Fibroblast of mammary gland (primary cell): ENCODE measurements around the gene TAS2R60.
"Not testable (repeated sequence)": the region's sequence is repeated elsewhere in the genome, so short reads cannot be mapped to it uniquely, and the experiment has no call there.

ENCODE experiments used
- DNase-seq: peaks from one replicate; pipeline ENCODE4 v3.0.0-alpha.2; 2010; ENCODE audit warnings: low read depth
- H3K4me3 ChIP-seq: 2 replicates; pipeline ENCODE4 v1.5.1; 2011; ENCODE audit warnings: low read depth, mild to moderate bottlenecking, low read length, moderate library complexity; ENCODE audit not compliant: control insufficient read depth
- CTCF ChIP-seq: conservative IDR thresholded peaks from 2 replicates; pipeline ENCODE4 v1.5.1; 2011; ENCODE audit warnings: low read depth, low read length, inconsistent platforms; ENCODE audit not compliant: control insufficient read depth, insufficient read depth

TAS2R60 gene

GRCh38 chr7:143460271-143460979 is 17.2 kb downstream of the TAS2R60 start:
- DNase-seq = no peak
- H3K4me3 ChIP-seq = no peak overlapping the region
- no peak for TF ChIP-seq CTCF

GRCh38 chr7:143462045-143462444 is 18.8 kb downstream of the TAS2R60 start:
- no peak for DNase-seq
- no peak overlapping the region for H3K4me3 ChIP-seq
- no peak for TF ChIP-seq CTCF

- TF ChIP-seq CTCF = no peak
- DNase-seq = no peak
- H3K4me3 ChIP-seq = no peak overlapping the region
Observed at GRCh38 chr7:143463556-143463955, 20.3 kb downstream of the TAS2R60 start.

GRCh38 chr7:143463957-143464356 is 20.7 kb downstream of the TAS2R60 start:
- H3K4me3 ChIP-seq = no peak overlapping the region
- no peak for TF ChIP-seq CTCF
- no peak for DNase-seq

- TF ChIP-seq CTCF = no peak
- no peak overlapping the region for H3K4me3 ChIP-seq
- no peak for DNase-seq
Observed at GRCh38 chr7:143467724-143468123, 24.5 kb downstream of the TAS2R60 start.

GRCh38 chr7:143472071-143472689 is 28.9 kb downstream of the TAS2R60 start:
- peak; percentile 43 for DNase-seq
- not testable (repeated sequence) for H3K4me3 ChIP-seq

- no peak for TF ChIP-seq CTCF
- no peak within 1 kb of the TSS for H3K4me3 ChIP-seq
- DNase-seq = no peak
Observed at GRCh38 chr7:143477501-143478150, 34.4 kb downstream of the TAS2R60 start, which contains the start of gene TAS2R41. Gene TAS2R41, plus strand, starts transcription at chr7:143477873. Its CDS starts 0 bp downstream, at chr7:143477873.
